ENCODE data around the gene CRYGN. TPM values are rescaled to one million over a fixed set of nuclear protein-coding genes. Genes with fewer than 3 reads are reported as not detected.

Gene CRYGN
- total and polyA plus RNA-seq, 2 donors from 2014 or later, result 0.22 TPM; not detected in 1

DNA sequence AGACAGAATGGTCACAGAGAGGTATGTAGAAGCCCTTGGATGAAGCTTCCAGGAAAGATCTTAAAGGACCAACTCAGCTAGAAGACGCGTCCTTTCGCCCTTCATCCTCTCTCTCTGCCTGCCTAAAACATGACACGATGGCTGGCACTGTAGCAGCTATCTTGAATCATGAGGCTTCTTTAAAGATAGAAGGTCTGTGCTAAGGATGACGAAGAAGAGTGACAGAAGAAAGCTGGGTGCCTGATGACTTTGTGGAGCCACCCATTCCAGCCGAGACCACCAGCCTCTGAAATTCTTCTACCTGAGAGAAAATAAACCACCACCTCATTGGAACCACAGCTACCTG, 55.6 kb downstream of the CRYGN start:
- TF ChIP-seq CTCF (IDR thresholded peaks at IDR 0.05; ENCODE audit: borderline replicate concordance, extremely low read depth, insufficient read depth), result no peak
- FAIRE-seq, result no peak

GRCh38 chr7:151383638-151384351, 56.1 kb downstream of the CRYGN start:
- no peak overlapping the region for H3K4me3 ChIP-seq (ENCODE audit: low read length in 3 of 3)
- H3K9ac ChIP-seq (ENCODE audit: low read length in 3 of 3), result no peak overlapping the region
- no peak for TF ChIP-seq CTCF (IDR thresholded peaks at IDR 0.05; ENCODE audit: borderline replicate concordance, extremely low read depth, insufficient read depth)
- intact Hi-C loops (cut with DNase I), result no loop called here
- no peaks in the 10 kb centered on the region for H3K9me3 ChIP-seq (ENCODE audit: control insufficient read depth in 2 of 3, insufficient read depth in 1 of 3, low read length in 3 of 3)
- peaks cover 0 to 9% (median 0%) of the 10 kb centered on the region in 3 donors for H3K4me1 ChIP-seq (ENCODE audit: control insufficient read depth in 2 of 3, insufficient read depth in 2 of 3, low read depth in 1 of 3, low read length in 3 of 3)
- H3K27me3 ChIP-seq (ENCODE audit: control insufficient read depth, insufficient read depth, low read length), result no peaks in the 10 kb centered on the region
- H3K36me3 ChIP-seq (ENCODE audit: control insufficient read depth in 2 of 3, insufficient read depth in 3 of 3, low read length in 3 of 3), result no peaks in the 10 kb centered on the region
- FAIRE-seq (no peak), DNase-seq (peak in 1 of 5 donors; percentile 37)
- H3K27ac ChIP-seq (ENCODE audit: low read depth in 2 of 2, low read length in 2 of 2), result no peak overlapping the region

More for the DNA sequence above, 55.6 kb downstream of the CRYGN start:
- intact Hi-C loops (cut with DNase I), result no loop called here
- peaks cover 0 to 9% (median 0%) of the 10 kb centered on the region in 3 donors for H3K4me1 ChIP-seq (ENCODE audit: control insufficient read depth in 2 of 3, insufficient read depth in 2 of 3, low read depth in 1 of 3, low read length in 3 of 3)
- H3K36me3 ChIP-seq (ENCODE audit: control insufficient read depth in 2 of 3, insufficient read depth in 3 of 3, low read length in 3 of 3), result no peaks in the 10 kb centered on the region
- no peak overlapping the region for H3K27ac ChIP-seq (ENCODE audit: low read depth in 2 of 2, low read length in 2 of 2)
- DNase-seq, result no peak
- H3K27me3 ChIP-seq (ENCODE audit: control insufficient read depth, insufficient read depth, low read length), result no peaks in the 10 kb centered on the region
- no peak overlapping the region for H3K4me3 ChIP-seq (ENCODE audit: low read length in 3 of 3)
- H3K9ac ChIP-seq (ENCODE audit: low read length in 3 of 3), result no peak overlapping the region
- no peaks in the 10 kb centered on the region for H3K9me3 ChIP-seq (ENCODE audit: control insufficient read depth in 2 of 3, insufficient read depth in 1 of 3, low read length in 3 of 3)

GRCh38 chr7:151382079-151382885, 57.7 kb downstream of the CRYGN start:
- no peak overlapping the region for H3K9ac ChIP-seq (ENCODE audit: low read length in 3 of 3)
- no peak overlapping the region for H3K27ac ChIP-seq (ENCODE audit: low read depth in 2 of 2, low read length in 2 of 2)
- FAIRE-seq (no peak), DNase-seq (peak in 3 of 5 donors; percentile 28 to 78 (median 64))
- H3K4me1 ChIP-seq (ENCODE audit: control insufficient read depth in 2 of 3, insufficient read depth in 2 of 3, low read depth in 1 of 3, low read length in 3 of 3), result peaks cover 0 to 9% (median 0%) of the 10 kb centered on the region in 3 donors
- no peak for TF ChIP-seq CTCF (IDR thresholded peaks at IDR 0.05; ENCODE audit: borderline replicate concordance, extremely low read depth, insufficient read depth)
- H3K27me3 ChIP-seq (ENCODE audit: control insufficient read depth, insufficient read depth, low read length), result no peaks in the 10 kb centered on the region
- H3K36me3 ChIP-seq (ENCODE audit: control insufficient read depth in 2 of 3, insufficient read depth in 3 of 3, low read length in 3 of 3), result peaks cover 0 to 4% (median 0%) of the 10 kb centered on the region in 3 donors
- intact Hi-C loops (cut with DNase I), result no loop called here
- no peaks in the 10 kb centered on the region for H3K9me3 ChIP-seq (ENCODE audit: control insufficient read depth in 2 of 3, insufficient read depth in 1 of 3, low read length in 3 of 3)
- peak overlapping the region in 1 of 3 donors; percentile 9 for H3K4me3 ChIP-seq (ENCODE audit: low read length in 3 of 3)
